H1 (cell line): ENCODE data around the gene UBQLNL. TPM values are rescaled to one million over a fixed set of nuclear protein-coding genes. Genes with fewer than 3 reads are reported as not detected.
A peak's percentile ranks its signal among the peaks of the same experiment; 100 is the strongest.

Experiments used
- CTCF ChIA-PET: fragments of 300-600 bp; sonication (Branson Sonifier 250); formaldehyde crosslinking; loops from one replicate; lab custom pipeline; 2021; ENCODE audit not compliant: partially characterized antibody; lab: Charles Lee
- POLR2A ChIA-PET: fragments of 300-600 bp; sonication (Branson Sonifier 250); formaldehyde crosslinking; loops from one replicate; lab custom pipeline; 2021; ENCODE audit warnings: inconsistent platforms; ENCODE audit not compliant: partially characterized antibody; lab: Charles Lee
- DNase-seq, 2 experiments: peaks; one replicate each; pipeline versions ENCODE4 v3.0.0 to v3.0.0-alpha.2; 2010 to 2022; ENCODE audit warnings: low spot score in 2 of 2, low read depth in 1 of 2, mixed read lengths in 1 of 2
- FAIRE-seq: peaks from 2 replicates; lab custom pipeline; 2011; peaks lifted over from hg19 to GRCh38; lab: Jason Lieb, UNC
- H2AFZ ChIP-seq: 2 replicates; pipeline ENCODE4 v1.8.1; 2012; ENCODE audit warnings: low read length, inconsistent platforms
- H2AK5ac ChIP-seq: 2 replicates; pipeline ENCODE4 v1.6.1; 2013; ENCODE audit warnings: low read depth, low read length
- H2BK120ac ChIP-seq: replicated peaks from 2 replicates; pipeline ENCODE3; 2013; ENCODE audit warnings: low read depth, low read length, inconsistent platforms
- H2BK12ac ChIP-seq: 2 replicates; pipeline ENCODE4 v1.6.1; 2013; ENCODE audit warnings: low read depth, low read length
- H2BK15ac ChIP-seq: 2 replicates; pipeline ENCODE4 v1.6.1; 2013; ENCODE audit warnings: low read length
- H2BK20ac ChIP-seq: 2 replicates; pipeline ENCODE4 v1.6.1; 2013; ENCODE audit warnings: low read length
- H2BK5ac ChIP-seq: 2 replicates; pipeline ENCODE4 v1.6.1; 2013; ENCODE audit warnings: low read depth, low read length
- H3K14ac ChIP-seq: 2 replicates; pipeline ENCODE4 v1.6.1; 2013; ENCODE audit warnings: inconsistent platforms; ENCODE audit not compliant: insufficient read length
- H3K18ac ChIP-seq: 2 replicates; pipeline ENCODE4 v1.6.1; 2013; ENCODE audit warnings: low read length; ENCODE audit errors: extremely low read depth
- H3K23ac ChIP-seq: 2 replicates; pipeline ENCODE4 v1.6.1; 2013; ENCODE audit warnings: inconsistent platforms; ENCODE audit not compliant: insufficient read length
- H3K23me2 ChIP-seq: 2 replicates; pipeline ENCODE4 v1.6.1; 2013; ENCODE audit warnings: low read depth, low read length
- H3K27ac ChIP-seq: 2 replicates; pipeline ENCODE4 v1.6.1; 2011; ENCODE audit warnings: low read depth, low read length, inconsistent platforms
- H3K27me3 ChIP-seq, 4 experiments: replicated peaks in 1 of 4; 1 replicate in 1 of 4; 2 replicates in 3 of 4; pipeline versions ENCODE4 v1.6.1 to v1.8.1; 2011 to 2013; ENCODE audit warnings: low read length in 3 of 4, mild to moderate bottlenecking in 3 of 4, inconsistent platforms in 2 of 4, mixed read lengths in 2 of 4, moderate library complexity in 1 of 4; ENCODE audit not compliant: control insufficient read depth in 3 of 4, insufficient read depth in 3 of 4; ENCODE audit errors: extremely low read depth in 1 of 4
- H3K36me3 ChIP-seq, 4 experiments: 2 replicates each; pipeline versions ENCODE4 v1.6.1 to v1.8.1; 2011 to 2013; ENCODE audit warnings: mild to moderate bottlenecking in 4 of 4, low read length in 3 of 4, moderate library complexity in 2 of 4, control low read depth in 1 of 4, inconsistent platforms in 1 of 4; ENCODE audit not compliant: insufficient read depth in 4 of 4, control insufficient read depth in 2 of 4
- H3K4ac ChIP-seq: replicated peaks from 2 replicates; pipeline ENCODE3; 2013; ENCODE audit warnings: low read length, low read depth, mixed read lengths, inconsistent platforms; ENCODE audit not compliant: insufficient read length
- H3K4me1 ChIP-seq, 4 experiments: replicated peaks in 1 of 4; 1 replicate in 1 of 4; 2 replicates in 3 of 4; pipeline versions ENCODE4 v1.6.1 to v1.8.1; 2011 to 2013; ENCODE audit warnings: low read length in 3 of 4, inconsistent platforms in 2 of 4, mixed read lengths in 1 of 4; ENCODE audit not compliant: insufficient read depth in 4 of 4, control insufficient read depth in 3 of 4
- H3K4me2 ChIP-seq, 2 experiments: 2 replicates each; pipeline versions ENCODE4 v1.6.1 to v1.8.1; 2011 to 2013; ENCODE audit warnings: low read depth in 2 of 2, low read length in 2 of 2, control low read depth in 1 of 2, inconsistent platforms in 1 of 2, mild to moderate bottlenecking in 1 of 2; ENCODE audit not compliant: insufficient read depth in 1 of 2
- H3K4me3 ChIP-seq, 4 experiments: fragments of 200-600, 300-600 bp in 1 of 4; sonication (generic), shearing (Covaris generic), sonication (Bioruptor Twin) in 1 of 4; 2 replicates each; pipeline versions ENCODE4 v1.5.1 to v1.8.1; 2011 to 2016; ENCODE audit warnings: low read length in 4 of 4, low read depth in 3 of 4, control low read depth in 2 of 4, inconsistent platforms in 2 of 4, mild to moderate bottlenecking in 2 of 4, mixed read lengths in 1 of 4, moderate library complexity in 1 of 4; ENCODE audit not compliant: insufficient read depth in 2 of 4; ENCODE audit errors: extremely low read depth in 1 of 4
- H3K56ac ChIP-seq: replicated peaks from 2 replicates; pipeline ENCODE3; 2013; ENCODE audit warnings: low read depth, mild to moderate bottlenecking, mixed read lengths, low read length, inconsistent platforms; ENCODE audit not compliant: insufficient read length
- H3K79me1 ChIP-seq: 2 replicates; pipeline ENCODE4 v1.6.1; 2013; ENCODE audit warnings: low read depth, low read length, control low read depth
- H3K79me2 ChIP-seq, 2 experiments: 2 replicates each; pipeline versions ENCODE4 v1.6.1 to v1.8.1; 2012 to 2013; ENCODE audit warnings: low read length in 2 of 2, mild to moderate bottlenecking in 2 of 2, inconsistent platforms in 1 of 2; ENCODE audit not compliant: insufficient read depth in 2 of 2, control insufficient read depth in 1 of 2
- H3K9ac ChIP-seq, 4 experiments: replicated peaks in 1 of 4; 1 replicate in 1 of 4; 2 replicates in 3 of 4; pipeline versions ENCODE4 v1.6.1 to v1.8.1; 2011 to 2013; ENCODE audit warnings: low read depth in 3 of 4, low read length in 3 of 4, control low read depth in 2 of 4, mild to moderate bottlenecking in 2 of 4, moderate library complexity in 2 of 4, inconsistent platforms in 1 of 4; ENCODE audit errors: extremely low read depth in 1 of 4
- H3K9me3 ChIP-seq, 2 experiments: 2 replicates each; pipeline versions ENCODE4 v1.6.1 to v1.8.1; 2012 to 2013; ENCODE audit warnings: mild to moderate bottlenecking in 2 of 2, moderate library complexity in 2 of 2, control low read depth in 1 of 2, inconsistent platforms in 1 of 2, low read depth in 1 of 2, low read length in 1 of 2, mixed read lengths in 1 of 2; ENCODE audit not compliant: insufficient read depth in 2 of 2
- H4K20me1 ChIP-seq, 2 experiments: replicated peaks in 1 of 2; 2 replicates each; pipeline versions ENCODE3 to v1.8.1; 2011 to 2013; ENCODE audit warnings: inconsistent platforms in 2 of 2, low read length in 2 of 2, mild to moderate bottlenecking in 1 of 2; ENCODE audit not compliant: insufficient read depth in 2 of 2, control insufficient read depth in 1 of 2
- H4K5ac ChIP-seq: 2 replicates; pipeline ENCODE4 v1.6.1; 2013; ENCODE audit warnings: low read length, low read depth, mixed read lengths, inconsistent platforms; ENCODE audit not compliant: insufficient read length
- H4K8ac ChIP-seq: 2 replicates; pipeline ENCODE4 v1.8.0; 2013; ENCODE audit warnings: mild to moderate bottlenecking, moderate library complexity, low read length, inconsistent platforms; ENCODE audit not compliant: insufficient read depth; ENCODE audit errors: extremely low read depth
- H4K91ac ChIP-seq: replicated peaks from 2 replicates; pipeline ENCODE3; 2013; ENCODE audit warnings: low read length, mixed read lengths, inconsistent platforms; ENCODE audit not compliant: insufficient read length
- ATF3 ChIP-seq: IDR thresholded peaks from 2 replicates; pipeline ENCODE4 v1.6.1; 2011; ENCODE audit warnings: low read depth, mild to moderate bottlenecking, low read length; ENCODE audit not compliant: insufficient read depth
- WGBS, 2 experiments: shearing (Covaris generic) in 1 of 2; methylation state at CpG; one replicate each; pipeline versions ENCODE4 v1.1.6 to v1.1.7; 2013 to 2015; ENCODE audit warnings: low lambda C conversion rate in 2 of 2, mixed read lengths in 2 of 2, inconsistent platforms in 1 of 2, low coverage in 1 of 2, missing lambda C conversion rate in 1 of 2; ENCODE audit not compliant: insufficient replicate concordance in 2 of 2, insufficient coverage in 1 of 2, insufficient read length in 1 of 2; ENCODE audit errors: extremely low coverage in 1 of 2, missing lambda C conversion rate in 1 of 2; 5-methylcytosine and 5-hydroxymethylcytosine counted together
- polyA plus RNA-seq, 7 experiments: library from polyadenylated mRNA; depleted of rRNA in 3 of 7; stranded (reverse) in 5 of 7; unstranded in 2 of 7; fragments of >200 nt in 5 of 7; fragments of 200-250 nt in 2 of 7; gene quantifications; 1 replicate in 5 of 7; 2 replicates in 1 of 7; 4 replicates in 1 of 7; pipeline versions ENCODE4 v1.2.1 to v1.2.3, GENCODE V29; 2011 to 2013; ENCODE audit warnings: missing spikeins in 2 of 7, mixed read lengths in 2 of 7
- total RNA-seq: library from RNA; stranded (reverse); fragmentation: NEBNext Ultra II Directional; extraction: Animal tissue kit (Norgen Biotek cat#: 25700); gene quantifications from 2 replicates; pipeline ENCODE4 v1.2.1, GENCODE V29; 2021
- TF ChIP-seq, protein P1 (sequence below), 3 experiments: IDR thresholded peaks; 1 replicate in 2 of 3; 2 replicates in 1 of 3; pipeline versions ENCODE4 v1.5.1 to v1.6.1; 2011; ENCODE audit warnings: low read length in 3 of 3, mild to moderate bottlenecking in 3 of 3, inconsistent platforms in 2 of 3, low read depth in 1 of 3, moderate library complexity in 1 of 3; ENCODE audit not compliant: insufficient read depth in 1 of 3; ENCODE audit errors: control extremely low read depth in 1 of 3

The UBQLNL gene
- total and polyA plus RNA-seq, 2 of the 8 experiments (the other 6 are each of a cell fraction or from before 2014, with no cell fraction given), result 0.35 TPM; not detected in 1

- H3K79me2 ChIP-seq, result no peaks in the 10 kb centered on the region
- H4K91ac ChIP-seq, result no peak overlapping the region
- no peak overlapping the region for H4K5ac ChIP-seq
- no peaks in the 10 kb centered on the region for H3K4me1 ChIP-seq
- H3K4me2 ChIP-seq, result no peak overlapping the region
- no peak for DNase-seq
- H3K18ac ChIP-seq, result no peak overlapping the region
- no peak overlapping the region for H3K23ac ChIP-seq
- no peaks in the 10 kb centered on the region for H3K23me2 ChIP-seq
- ChIA-PET POLR2A (no interaction called here), CTCF (interaction anchor here (0.8 to 4.6 kb wide), 6 partner anchors 12 to 93 kb away, joined by 3 to 19 read pairs (median 4); no protein-coding TSS in a partner anchor)
- H2BK5ac ChIP-seq, result no peak overlapping the region
- H3K14ac ChIP-seq, result no peak overlapping the region
- H3K36me3 ChIP-seq, result no peaks in the 10 kb centered on the region
- no peak overlapping the region for H4K8ac ChIP-seq
- no peak overlapping the region for H3K56ac ChIP-seq
- no peak overlapping the region for H3K4ac ChIP-seq
- 80% methylated on average over 9 of the region's 9 CpGs; no CpG with 5 or more reads in 1 of the 2 experiments for WGBS, 2 experiments
- no peaks in the 10 kb centered on the region for H4K20me1 ChIP-seq
- no peak overlapping the region for H2AFZ ChIP-seq
- no peak overlapping the region for H3K27ac ChIP-seq
- H3K79me1 ChIP-seq, result no peaks in the 10 kb centered on the region
- TF ChIP-seq, protein P1, sequence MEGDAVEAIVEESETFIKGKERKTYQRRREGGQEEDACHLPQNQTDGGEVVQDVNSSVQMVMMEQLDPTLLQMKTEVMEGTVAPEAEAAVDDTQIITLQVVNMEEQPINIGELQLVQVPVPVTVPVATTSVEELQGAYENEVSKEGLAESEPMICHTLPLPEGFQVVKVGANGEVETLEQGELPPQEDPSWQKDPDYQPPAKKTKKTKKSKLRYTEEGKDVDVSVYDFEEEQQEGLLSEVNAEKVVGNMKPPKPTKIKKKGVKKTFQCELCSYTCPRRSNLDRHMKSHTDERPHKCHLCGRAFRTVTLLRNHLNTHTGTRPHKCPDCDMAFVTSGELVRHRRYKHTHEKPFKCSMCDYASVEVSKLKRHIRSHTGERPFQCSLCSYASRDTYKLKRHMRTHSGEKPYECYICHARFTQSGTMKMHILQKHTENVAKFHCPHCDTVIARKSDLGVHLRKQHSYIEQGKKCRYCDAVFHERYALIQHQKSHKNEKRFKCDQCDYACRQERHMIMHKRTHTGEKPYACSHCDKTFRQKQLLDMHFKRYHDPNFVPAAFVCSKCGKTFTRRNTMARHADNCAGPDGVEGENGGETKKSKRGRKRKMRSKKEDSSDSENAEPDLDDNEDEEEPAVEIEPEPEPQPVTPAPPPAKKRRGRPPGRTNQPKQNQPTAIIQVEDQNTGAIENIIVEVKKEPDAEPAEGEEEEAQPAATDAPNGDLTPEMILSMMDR (IDR thresholded peaks at IDR 0.05; ENCODE audit: control extremely low read depth in 1 of 3, insufficient read depth in 1 of 3, low read depth in 1 of 3, low read length in 3 of 3), result peak in 1 of 3 experiments; percentile 14; a peak in 1 of 4 replicates
- TF ChIP-seq ATF3, result no peak
- no peak for FAIRE-seq
- no peak overlapping the region for H2BK20ac ChIP-seq
- H3K4me3 ChIP-seq, result no peak overlapping the region
- no peak overlapping the region for H2BK15ac ChIP-seq
- H3K27me3 ChIP-seq, result no peaks in the 10 kb centered on the region
- no peak overlapping the region for H2AK5ac ChIP-seq
- no peaks in the 10 kb centered on the region for H3K9me3 ChIP-seq
- H2BK120ac ChIP-seq, result no peak overlapping the region
- H3K9ac ChIP-seq, result no peak overlapping the region
- H2BK12ac ChIP-seq, result no peak overlapping the region
Measured at GRCh38 chr11:5507177-5507932, 9.1 kb downstream of the UBQLNL start.
